ENCODE results near the gene LOXL3. TPM values are rescaled to one million over a fixed set of nuclear protein-coding genes. Genes with fewer than 3 reads are reported as not detected.

LOXL3 gene
- total and polyA plus RNA-seq, 2 of the 8 experiments (the other 6 are each of a cell fraction or from before 2014, with no cell fraction given), result 22.4 to 27.2 TPM

GRCh38 chr2:74584088-74584645 is 30.4 kb upstream of the LOXL3 start (continued):
- TF ChIP-seq HDAC2 (IDR thresholded peaks at IDR 0.05; ENCODE audit: borderline replicate concordance in 1 of 2, low read depth in 2 of 2, low read length in 2 of 2), result no peak
- TF ChIP-seq PHF8 (conservative IDR thresholded peaks at IDR 0.05; ENCODE audit: low read depth, low read length), result no peak
- TF ChIP-seq ZNF274 (IDR thresholded peaks at IDR 0.05; ENCODE audit: borderline replicate concordance, extremely low read depth, low read length), result no peak
